Activated T-helper 1 cell treated with Interleukin-2 at 50 U/mL for 16 hours (primary cell): Measurements from ENCODE around the gene CNNM2.
"Not testable (repeated sequence)": the region's sequence is repeated elsewhere in the genome, so short reads cannot be mapped to it uniquely, and the experiment has no call there.

ENCODE experiments used
- DNase-seq: peaks from one replicate; pipeline ENCODE4 v3.0.0-alpha.2; 2020; ENCODE audit warnings: low read depth

The CNNM2 gene

DNA sequence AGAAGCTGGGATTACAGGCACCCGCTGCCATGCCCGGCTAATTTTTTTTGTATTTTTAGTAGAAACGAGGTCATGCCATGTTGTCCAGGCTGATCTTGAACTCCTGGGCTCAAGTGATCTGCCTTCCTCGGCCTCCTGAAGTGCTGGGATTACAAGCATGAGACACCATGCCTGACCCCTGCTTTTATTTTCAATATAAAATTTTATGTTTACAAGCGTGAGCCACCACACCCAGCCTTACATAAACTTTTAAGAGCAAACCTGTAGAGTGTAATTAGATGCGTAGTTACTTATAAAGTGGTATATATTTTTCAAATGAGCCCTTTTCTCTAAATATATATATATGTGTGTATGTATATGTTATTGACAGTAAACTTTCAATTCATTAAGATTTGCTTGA, 8.7 kb downstream of the CNNM2 start:
- DNase-seq = no peak

DNA sequence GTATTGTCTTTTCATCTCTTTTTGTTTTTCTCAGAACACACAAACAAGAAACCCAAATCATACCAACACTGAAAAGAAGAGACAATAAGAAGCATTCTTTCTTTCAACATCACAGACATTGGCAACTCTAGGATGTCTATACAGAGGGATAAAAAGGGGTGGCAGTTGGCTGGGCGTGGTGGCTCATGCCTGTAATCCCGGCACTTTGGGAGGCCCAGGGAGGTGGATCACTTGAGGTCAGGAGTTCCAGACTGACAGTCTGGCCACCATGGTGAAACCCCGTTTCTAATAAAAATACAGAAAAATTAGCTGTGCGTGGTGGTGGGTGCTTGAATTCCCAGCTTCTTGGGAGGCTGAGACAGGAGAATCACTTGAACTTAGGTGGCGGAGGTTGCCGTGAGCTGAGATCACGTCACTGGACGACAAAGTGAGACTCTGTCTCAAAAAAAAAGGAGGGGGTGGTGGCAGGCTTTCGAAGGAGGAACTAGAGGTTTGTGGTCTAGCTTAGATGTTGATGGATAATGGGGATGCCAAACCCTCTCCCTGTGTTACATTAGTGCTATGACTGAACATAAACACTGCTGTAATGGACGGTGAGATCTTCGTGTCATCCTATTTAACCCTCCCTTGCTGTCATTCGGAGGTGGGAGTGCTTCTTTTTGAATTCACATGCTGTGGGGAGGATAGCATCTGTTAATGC, 9.4 kb downstream of the CNNM2 start:
- no peak for DNase-seq

DNA sequence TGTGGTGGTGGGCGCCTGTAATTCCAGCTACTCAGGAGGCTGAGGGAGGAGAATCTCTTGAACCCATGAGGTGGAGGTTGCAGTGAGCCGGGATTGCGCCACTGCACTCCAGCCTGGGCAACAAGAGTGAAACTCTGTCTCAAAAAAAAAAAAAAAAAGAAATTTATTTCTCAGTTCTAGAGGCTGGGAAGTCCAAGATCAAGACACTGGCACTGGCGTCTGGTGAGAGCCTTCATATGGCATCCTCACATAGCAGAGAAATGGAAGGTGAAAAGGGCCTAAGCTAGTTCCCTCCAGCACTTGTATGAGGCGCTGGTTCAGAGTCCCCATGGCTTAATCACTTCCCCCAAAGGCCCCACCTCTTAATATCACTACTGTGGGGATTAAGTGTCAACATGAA, 10.3 kb downstream of the CNNM2 start:
- not testable (repeated sequence) for DNase-seq

DNA sequence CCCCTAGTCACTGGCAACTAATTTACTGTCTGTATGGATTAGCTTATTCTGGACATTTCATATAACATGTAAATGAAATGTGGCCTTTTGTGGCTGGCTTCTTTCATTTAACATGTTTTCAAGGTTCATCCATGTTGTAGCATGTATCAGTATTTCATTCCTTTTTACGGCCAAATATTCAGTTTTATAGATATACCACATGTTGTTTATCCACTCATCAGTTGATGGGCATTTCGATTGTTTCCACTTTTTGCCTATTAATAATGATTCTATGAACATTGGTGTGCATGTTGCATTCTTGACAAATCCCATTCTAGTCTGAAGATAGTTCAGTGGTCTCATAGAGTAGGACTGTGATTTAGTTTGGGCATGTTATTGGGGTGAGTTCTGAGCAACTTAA, 12.6 kb downstream of the CNNM2 start:
- no peak for DNase-seq

DNA sequence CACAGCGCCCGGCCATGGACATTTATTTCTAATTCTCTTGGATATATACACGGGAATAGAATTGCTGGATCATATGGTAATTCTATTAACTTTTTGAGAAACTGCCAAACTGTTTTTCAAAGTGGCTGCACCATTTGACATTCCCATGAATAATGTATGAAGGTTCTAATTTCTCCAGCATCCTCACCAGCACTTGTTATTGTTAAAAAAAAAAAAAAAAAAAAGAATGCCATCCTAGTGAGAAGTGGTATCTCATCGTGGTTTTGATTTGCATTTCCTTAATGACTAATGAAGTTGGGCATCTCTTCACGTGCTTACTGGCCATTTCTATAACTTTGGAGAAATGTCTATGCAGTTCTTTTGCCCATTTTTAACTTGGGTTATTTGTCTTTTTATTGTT, 13.5 kb downstream of the CNNM2 start:
- no peak for DNase-seq

DNA sequence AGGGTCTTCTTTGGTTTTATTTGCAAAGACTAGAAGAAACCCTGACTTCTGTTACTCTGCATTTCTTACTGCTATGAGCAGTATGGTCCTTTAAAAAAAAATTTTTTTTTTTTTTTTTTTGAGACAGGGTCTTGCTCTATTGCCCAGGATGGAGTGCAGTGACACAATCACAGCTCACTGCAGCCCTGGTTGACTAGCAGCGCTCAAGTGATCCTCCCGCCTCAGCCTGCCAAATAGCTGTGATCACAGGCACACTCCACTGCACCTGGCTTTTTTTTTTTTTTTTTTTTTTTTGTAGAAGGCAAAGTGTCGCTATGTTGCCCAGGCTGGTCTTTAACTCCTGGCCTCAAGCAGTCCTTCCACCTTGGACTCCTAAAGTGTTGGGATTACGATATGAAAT, 17.4 kb downstream of the CNNM2 start:
- DNase-seq = no peak

DNA sequence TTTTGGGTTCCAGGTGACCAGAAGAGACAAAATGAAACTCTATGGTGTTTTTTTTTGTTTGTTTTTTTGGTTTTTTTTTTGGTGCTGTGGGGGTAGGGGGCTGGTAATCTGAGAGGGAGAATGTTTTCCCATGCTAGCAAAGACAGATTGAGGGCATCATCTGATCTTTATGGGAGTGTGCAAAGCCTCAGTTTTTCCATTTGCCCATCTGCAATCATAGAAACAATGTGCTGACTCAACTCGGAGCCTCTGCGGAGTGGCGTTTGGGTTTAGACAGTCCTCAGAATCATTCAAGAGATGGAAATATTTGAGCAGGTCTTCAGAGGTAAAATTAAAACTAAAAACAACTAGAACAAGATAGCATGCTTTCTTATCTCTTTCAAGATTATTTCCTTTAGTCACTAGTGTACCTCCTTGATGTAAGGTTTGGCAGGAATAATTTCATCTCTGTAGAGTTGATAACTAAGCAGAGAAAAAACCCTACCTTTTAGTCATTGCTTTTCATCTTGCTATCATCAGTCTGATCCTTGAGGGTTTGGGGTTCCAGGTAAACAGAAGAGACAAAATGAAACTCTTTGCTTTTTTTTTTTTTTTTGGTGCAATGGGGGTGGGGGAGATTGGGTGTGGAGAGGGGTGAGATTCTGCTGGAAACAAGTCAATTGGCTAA, 18.0 kb downstream of the CNNM2 start:
- no peak for DNase-seq

DNA sequence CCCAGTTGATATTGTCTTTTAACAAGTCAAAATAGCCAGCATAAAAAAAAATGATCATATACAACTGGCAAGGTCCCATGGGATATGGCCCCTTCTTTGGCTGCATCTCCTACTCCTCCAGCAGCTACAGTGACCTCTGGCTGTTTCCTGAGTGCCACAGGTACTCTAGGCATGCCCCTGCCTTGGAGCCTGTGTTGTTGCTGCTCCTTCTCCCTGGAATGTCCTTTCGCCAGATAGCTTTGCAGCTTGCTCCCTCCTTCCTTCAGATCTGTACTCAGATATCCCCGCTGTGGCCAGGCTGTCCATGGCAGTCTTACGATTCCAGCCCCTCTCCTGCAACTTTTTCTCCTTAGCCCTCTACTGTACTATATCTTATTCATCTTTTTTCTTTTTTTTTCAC, 23.3 kb downstream of the CNNM2 start:
- no peak for DNase-seq

DNA sequence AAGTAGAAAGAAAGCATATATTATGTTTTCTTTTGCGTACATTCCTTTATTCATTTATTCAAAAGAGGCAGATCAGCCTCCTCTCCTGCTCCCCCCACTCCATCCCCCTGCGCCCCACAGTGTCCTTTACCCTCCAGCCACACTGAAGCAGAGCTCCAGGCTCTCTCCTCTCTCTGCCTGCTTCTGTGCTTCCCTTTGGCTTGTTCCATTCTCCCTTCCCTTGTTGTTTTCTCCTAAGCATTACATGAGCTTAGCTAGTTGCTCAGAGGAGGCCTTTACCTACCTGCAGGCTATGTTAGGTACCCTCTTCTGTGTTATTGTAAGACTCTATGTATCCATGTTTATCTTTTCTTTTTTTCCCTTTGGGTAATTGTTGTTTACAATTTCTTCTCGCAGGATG, 27.4 kb downstream of the CNNM2 start:
- no peak for DNase-seq

DNA sequence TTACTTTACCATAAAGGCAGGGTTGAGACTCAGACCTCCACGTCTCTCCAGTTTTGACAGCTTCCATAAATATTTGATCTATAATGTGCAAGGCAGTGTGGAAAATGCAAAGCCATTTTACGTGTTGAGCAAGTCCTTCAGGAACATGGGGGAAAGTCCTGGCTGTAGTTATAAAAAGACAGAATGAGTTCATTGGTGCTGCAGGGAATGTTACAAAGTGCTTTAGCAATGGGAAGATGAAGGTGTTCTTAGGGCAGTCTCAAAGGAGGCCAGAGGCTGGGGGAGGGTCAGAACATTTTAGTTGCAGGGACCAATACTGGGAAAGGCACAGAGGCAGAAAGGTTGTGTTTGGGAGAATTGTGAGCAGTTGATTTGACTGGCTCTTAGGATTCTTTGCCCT, 27.9 kb downstream of the CNNM2 start:
- no peak for DNase-seq

DNA sequence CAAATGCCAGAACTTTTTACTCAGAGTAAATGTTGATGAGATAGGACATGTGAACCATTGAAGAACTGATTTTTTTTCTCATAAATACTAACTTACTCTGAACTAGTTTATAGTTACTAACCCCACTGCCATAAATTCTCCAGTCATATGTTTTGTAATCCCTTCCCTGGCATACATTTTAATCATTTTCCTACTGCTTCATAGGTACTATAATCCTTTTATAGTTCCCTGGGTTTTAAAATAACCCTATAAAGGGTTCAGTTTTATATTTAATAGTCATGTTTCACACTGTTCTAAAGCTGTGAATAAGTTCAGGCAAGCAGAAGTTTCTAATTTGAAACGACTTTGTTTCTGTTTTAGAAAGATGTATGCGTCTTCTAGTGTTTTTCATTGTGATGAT, 28.9 kb downstream of the CNNM2 start:
- no peak for DNase-seq

DNA sequence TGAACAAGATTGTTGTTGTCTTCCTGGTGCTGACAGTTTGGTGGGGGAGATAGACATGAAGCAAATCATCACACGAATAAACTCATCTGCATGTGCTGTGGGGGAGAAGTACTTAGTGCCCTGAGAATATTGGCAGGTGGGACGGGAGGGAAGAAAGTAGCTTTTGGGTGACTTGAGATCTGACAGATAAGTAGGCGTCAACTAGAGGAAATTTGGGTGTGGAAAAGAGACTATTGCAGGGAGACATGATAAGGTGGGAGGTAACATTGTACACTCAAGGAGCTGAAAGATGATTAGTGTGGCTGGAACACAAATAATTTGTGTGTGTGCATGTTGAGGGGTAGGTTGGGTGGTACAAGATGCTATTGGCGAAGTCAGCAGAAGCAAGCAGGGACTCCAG, 30.1 kb downstream of the CNNM2 start:
- DNase-seq = no peak

DNA sequence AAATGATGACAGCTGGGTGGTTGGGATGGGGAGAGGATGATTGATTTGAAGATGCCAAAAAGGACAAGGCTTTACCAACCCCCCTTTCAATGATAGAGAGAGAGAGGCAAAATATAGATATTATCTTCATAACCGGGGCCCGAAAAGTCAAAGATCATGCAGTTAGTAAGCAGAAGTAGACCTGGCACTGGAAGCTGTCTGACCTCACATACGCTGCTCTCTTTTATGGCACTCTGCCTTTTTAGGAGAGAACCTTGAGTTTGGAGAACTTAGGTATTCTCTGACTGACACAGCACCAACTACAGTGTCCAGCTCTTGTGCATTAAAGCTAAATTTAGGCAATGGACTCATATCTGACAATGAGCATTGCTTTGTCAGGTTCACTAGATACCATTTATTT, 30.7 kb downstream of the CNNM2 start:
- DNase-seq = no peak

DNA sequence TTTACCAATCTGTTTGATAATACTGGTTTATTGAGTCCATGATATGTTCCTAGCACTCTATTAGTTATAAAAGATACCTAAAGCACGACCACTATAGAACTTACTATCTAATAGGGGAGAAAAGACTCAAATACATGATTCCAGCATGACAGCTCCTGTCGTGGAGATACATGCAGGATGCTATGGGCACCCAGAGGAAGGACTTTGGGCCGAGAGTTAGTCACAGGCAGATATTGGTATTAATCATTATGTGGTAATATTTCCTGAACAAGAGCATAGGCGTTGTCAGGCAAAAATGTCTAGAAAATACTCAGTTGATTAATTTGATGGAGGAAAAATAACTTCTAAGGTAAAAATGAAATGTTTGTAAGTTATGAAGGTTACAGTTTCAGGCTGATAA, 31.8 kb downstream of the CNNM2 start:
- no peak for DNase-seq

DNA sequence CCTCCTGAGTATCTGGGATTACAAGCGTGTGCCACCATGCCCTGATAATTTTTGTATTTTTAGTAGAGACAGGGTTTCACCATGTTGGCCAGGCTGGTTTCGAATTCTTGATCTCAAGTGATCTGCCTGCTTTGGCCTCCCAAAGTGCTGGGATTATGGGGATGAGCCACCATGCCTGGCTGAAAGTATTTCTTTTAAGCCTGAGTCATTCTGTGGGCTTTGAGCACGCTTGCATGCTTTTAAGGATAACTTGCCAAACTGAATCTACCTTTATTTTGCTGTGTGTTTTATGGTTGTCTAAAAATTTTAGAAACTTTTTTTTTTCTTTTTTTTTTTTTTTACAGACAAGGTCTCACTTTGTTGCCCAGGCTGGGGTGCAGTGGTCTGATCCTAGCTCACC, 33.2 kb downstream of the CNNM2 start:
- no peak for DNase-seq

DNA sequence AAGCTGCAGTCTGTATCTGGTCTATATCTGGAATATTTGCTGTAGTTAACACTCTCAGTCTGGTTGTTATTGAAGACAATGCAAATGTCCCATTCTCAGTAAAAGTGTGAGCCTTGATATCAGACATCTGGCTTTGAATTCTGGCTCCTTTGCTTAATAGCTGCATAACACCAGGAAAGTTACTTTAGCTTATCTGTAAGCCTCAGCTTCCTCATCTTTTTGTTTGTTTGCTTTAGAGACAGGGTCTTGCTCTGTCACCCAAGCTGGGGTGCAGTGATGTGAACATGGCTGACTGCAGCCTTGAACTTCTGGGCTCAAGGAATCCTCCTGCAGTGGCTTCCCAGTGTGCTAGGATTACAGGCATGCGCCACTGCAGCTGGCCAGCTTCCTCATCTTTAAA, 41.3 kb downstream of the CNNM2 start:
- DNase-seq = no peak

DNA sequence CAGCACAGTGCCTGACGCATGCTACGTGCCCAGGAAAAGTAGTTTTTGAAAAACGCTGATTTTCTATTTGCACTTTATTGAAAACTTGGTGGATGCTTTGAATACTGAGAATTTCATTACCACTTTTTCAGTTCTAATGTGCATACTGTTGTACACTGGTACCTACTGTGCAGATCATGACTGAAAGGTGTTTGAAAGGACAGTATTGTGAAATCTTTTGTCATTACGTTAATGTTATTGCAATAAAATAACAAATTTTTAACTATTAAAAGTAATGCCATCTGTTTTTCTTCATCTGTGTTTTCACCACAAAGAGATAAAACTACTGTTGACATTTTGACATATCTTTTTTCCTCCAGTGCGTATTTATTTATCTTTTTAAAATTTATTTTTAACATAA, 42.1 kb downstream of the CNNM2 start:
- DNase-seq = no peak

DNA sequence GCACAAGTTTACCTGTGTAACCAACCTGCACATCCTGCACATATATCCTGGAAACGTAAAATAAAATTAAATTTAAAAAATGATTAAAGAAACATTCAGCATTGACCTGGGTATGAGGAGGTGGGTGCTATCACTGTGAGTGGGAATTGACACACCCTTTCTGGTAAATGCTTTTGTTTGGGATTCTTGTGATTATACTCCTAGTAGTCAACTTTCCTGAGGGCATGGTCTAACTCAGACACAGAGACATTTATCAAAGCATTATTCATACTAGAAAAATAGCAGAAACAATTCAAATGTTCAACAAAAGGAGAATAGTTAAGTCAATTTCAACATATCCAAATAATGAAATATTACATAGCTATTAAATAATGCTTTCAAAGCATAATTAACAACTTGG, 44.2 kb downstream of the CNNM2 start:
- no peak for DNase-seq

DNA sequence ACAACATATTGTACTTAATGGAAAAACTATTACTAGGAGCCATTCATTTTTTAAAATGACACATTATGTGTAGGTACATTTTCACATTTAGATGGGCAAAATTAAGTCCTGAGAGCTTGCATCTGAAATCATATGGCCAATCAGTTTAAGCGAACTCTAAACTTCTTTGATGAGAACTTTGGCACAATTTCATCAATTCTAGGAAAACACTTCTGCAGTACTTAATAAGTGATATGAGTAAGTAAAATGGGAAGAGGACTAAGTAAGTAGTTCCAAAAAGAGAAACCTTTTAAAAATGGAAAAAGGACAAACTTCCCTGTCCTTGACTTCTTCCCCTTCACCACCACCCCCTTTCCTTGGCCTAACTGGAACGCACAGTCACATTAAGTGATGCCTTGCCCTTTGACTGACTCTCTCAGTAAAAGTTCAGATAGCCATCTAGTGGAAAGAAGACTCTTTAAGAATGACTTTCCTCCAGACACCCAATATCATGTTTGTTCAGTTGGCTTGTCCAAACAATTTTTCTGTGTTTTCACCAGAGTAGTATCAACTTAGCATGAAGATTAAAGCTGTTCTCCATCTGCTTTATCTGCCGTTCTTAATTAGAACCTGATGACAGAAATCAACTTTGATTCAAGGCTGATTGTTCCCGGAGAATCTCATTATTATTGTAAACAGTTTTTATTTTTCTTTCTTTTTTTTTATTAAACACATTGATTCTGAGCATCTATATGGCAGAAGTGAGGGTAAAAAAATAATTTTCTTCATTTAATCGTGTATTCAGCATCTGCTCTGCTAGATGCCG, 45.1 kb downstream of the CNNM2 start:
- no peak for DNase-seq

DNA sequence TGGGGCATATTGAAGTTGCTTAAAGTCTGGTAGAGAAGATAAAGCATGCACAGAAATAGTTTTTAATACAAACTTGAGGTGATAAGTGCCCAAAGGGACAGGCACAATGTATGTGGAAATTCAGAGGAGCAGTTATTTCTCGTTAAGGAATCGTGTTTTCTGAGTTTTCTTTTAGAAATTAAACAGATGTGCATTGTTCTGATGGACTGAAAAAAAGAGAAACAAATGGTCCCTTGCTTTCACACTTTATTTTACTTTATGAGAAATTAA, 45.6 kb downstream of the CNNM2 start:
- no peak for DNase-seq

DNA sequence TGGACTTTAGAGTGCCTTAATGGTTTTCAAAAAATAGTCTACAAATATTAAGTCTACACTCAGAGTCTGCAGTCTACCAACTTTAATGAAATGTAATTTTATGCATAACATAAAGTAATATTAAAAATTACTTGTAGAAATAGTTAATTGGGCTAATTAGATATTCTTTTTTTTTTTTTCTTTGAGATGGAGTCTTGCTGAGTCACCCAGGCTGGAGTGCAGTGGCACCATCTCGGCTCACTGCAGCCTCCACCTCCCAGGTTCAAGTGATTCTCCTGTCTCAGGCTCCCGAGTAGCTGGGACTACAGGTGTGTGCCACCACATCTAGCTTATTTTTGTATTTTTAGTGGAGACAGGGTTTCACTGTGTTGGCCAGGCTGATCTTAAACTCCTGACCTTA, 46.0 kb downstream of the CNNM2 start:
- DNase-seq = not testable (repeated sequence)

DNA sequence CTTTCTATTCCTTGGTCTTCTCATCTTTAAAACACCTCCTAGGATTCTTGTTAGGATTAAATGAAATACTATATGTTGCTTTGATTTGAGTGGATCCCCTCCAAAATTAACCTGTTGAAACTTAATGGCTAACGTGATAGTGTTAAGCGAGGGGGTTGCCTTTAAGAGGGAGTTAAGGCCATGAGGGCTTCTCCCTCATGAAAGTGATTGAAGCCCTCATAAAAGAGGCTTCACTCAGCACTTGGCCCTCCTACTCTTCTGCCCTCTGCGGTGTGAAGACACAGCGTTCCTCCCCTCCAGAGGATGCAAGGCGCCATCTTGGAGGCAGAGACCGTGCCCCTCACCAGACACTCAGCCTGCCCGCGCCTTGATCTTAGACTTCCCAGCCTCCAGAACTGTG, 46.6 kb downstream of the CNNM2 start:
- DNase-seq = no peak

DNA sequence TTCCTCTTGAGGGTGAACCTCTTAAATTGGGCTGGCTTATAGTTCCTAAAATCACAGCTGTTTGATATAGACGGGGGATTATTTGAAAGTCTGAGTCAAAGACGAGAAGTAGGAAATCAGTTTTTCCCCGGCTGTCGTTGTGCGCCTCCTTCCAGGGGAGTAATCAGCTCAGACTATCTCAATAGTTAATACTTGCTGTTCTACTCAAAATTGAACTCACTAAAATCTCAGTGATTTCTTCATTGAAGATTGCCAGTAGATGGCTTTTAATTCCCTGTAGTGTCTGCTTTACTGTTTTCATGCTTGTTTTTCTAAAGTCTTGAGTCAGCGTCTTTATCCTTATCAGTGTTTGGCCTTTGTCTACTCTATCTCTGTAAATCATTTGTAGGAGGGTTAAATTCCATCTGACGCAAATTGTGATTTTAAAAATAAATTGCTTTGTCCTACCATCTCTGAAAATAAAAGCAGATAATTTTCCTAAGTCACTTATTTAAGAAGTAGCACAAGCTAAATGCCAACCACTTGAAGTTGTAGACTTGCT, 47.3 kb downstream of the CNNM2 start:
- no peak for DNase-seq
